Islet precursor cell (in vitro differentiated cells): ENCODE results near the gene ICOSLG.
"Not testable (repeated sequence)": the region's sequence is repeated elsewhere in the genome, so short reads cannot be mapped to it uniquely, and the experiment has no call there.

Source experiments
- DNase-seq: peaks from one replicate; pipeline ENCODE4 v3.0.0-alpha.2; 2018

ICOSLG gene

DNA sequence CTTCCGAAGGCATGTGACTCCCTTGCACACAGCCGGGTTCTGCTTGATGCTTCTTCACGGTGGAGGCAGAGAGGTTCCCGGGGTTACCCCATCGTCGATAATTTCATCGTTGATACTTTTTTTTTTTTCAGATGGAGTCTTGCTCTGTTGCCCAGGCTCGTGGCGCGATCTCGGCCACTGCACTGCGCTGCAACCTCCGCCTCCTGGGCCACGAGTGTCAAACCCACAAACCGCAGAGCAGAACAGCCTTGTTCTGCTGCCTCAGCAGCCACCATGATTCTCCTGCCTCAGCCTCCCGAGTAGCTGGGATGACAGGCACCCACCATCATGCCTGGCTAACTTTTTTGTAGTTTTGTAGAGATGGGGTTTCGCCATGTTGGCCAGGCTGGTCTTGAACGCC is 20.1 kb downstream of the ICOSLG start:
- not testable (repeated sequence) for DNase-seq

DNA sequence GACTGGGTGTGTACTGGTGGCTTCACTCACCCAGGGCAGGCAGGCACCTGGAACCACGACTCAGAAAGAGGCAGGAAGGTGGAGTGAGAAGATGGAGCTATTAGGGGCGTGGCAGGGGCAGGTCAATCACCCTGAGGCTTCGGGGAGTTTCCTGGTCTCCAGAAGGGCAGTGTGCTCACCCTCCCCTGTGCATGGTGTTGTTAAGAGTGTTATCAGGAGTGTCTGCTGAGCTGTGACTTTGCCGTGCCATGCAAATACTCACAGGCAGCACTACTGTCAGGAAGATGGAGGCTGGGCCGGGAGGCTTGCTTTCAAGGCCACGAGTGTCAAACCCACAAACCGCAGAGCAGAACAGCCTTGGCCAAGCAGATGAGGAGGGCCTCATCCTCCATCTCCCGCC is 22.3 kb downstream of the ICOSLG start:
- DNase-seq = not testable (repeated sequence)

DNA sequence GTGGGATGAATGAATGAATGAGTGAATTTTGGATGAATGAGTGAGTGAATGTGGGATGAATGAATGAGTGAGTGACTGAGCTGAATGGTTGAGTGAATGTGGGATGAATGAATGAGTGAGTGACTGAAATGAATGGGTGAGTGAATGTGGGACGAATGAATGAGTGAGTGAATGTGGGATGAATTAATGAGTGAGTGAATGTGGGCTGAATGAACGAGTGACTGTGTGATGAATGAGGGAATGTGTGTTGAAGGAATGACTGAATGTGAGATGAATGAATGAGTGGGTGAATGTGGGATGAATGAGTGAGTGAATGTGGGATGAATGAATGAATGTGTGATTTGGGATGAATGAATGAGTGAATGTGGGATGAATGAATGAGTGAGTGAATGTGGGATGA is 28.8 kb downstream of the ICOSLG start:
- DNase-seq = not testable (repeated sequence)

DNA sequence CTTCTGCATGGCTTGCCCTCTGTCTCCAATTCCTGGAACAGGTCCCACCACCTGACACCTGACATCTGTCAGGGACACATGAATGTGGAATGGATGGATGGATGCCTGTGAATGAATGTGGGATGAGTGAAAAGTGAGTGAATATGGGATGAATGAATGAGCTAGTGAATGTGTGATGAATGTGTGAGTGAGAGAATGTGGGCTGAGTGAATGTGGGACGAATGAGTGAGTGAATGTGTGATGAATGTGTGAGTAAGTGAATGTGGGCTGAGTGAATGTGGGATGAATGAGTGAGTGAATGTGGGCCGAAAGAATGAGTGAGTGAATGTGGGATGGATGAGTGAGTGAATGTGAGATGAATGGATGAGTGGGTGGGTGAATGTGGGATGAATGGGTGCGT is 29.2 kb downstream of the ICOSLG start:
- DNase-seq = not testable (repeated sequence)

DNA sequence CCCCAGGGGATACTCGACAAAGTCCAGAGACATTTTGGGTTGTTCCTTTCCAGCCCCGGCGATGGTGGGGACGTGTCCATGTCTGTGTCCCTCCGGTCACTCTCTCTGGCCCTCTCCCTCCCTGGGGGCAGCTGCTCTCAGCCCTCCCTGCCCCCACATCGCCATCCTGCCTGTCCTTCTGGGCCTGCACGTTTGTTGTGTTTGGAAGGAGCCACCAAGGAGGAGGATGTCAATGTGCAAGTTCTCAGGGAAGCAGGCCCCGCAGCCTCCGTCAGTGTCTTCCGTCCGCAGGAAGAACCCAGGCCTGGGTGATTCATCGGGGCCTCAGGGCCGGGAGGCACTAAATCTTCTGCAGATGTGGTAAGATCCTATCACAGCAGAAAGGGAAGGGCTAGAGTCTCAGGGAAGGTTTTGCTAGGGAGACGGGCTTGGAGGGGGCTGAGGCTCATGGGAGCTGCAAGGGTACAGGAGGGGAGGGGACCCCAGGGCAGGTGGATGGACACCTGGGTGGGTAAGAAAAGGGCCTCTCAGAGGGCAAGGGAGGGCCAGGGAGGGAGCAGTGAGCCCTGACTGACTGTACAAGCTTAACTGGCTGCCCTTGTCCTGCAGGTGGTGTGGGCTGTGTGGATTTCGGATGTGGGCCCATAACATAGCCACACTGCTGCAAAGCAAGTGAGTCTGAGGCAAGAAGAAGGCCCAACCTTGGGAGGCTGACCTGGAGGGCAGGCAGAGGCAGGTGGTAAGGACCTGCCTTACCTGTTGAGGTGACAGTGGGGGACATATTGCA is 32.7 kb downstream of the ICOSLG start:
- peak; percentile 47 for DNase-seq

DNA sequence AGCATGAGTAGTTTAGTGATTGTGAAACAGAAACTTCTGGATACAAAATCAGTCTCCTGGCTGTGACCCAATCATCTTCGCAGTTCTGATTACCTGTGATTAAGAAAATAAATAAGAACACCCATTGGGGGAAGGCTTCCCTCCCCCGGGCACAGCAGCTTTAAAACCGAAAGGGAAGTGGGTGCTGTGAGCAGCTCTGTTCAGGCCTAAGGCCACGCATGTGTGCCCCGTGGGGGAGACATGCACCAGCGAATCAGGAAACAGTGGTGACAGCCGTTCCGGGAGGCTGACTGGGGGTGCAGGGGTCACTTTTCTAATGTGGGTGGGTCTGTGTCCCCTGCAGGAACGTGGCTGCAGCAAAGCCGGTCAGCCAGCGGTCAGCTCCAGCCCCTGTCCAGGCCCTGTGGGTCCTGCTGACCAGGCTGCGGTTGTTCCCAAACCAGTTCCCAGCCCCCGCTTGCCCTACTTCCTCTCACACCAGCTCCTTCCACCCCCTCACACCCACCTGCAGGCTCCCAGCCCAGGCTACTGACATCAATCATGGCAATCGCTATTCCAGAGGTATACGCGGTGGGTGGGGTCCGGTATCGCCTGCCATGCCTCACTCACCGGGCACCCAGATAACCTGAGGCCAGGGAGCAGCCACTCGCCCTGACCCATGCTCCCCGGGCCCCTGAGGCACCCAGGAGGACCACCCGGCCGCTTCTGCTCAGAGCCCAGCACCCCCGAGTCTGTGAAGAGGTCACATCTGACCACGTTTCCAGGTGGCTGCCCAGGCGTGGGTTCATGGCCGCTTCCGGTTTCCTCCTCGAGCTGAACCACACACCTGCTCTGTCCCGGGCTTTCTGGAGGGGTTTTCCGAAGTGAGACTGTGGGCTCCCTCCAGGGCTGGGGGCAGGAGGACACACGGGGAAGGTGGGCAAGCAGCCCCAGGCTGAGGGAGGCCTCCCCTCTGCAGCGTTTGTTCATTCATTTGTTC is 33.8 kb downstream of the ICOSLG start:
- DNase-seq = not testable (repeated sequence)

DNA sequence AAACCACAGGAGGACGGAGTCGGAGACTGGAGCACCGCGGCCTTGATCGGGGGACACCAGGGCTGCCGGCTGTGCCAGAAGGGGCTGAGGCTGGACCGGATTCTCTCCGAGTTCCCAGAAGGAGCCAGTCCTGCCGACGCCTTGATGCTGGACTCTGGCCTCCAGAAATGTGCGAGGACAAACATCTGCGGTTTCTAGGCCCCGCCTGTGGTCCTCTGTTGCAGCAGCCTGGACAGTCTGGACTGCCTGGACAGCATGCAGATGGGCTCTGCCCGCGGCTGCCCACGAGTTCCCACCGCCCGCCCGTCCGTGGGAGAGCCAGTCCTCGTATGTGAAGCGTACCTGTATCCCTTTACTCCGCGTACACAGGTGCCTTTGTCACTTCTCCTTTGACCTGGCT is 34.6 kb downstream of the ICOSLG start:
- DNase-seq = not testable (repeated sequence)

DNA sequence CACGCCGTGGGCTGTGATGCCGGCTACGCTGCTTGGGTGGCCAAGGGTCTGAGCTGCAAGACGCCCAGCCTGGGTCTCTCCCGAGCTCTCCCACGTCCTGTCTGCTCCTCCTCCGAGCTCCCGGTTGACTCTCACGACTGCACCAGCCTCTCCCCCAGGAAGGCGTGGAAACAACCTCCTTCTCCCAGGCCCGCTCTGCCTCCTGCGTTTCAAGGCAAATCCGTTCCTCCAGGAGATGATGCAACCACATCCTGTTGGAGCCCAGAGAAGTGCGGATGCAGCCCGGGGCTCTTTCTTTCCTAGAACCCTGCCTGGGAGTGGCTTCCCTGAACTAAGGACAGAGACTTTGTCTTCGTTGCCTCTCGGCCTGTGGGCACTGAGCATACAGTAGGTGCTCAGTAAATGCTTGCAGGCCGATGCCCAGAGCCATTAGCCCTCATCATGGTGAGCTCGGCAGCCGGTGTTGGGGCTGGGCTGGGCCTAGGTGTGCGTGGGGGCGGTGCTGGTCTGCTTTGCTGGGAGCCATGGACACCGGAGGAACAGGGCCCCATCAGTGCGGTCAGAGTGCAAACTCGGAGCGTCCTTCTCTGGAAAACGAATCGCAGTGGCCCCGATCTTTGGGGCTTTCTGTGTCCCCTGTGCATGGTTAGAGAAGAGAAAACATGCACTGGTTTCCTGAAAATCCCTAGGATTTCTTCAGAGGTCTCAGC is 38.0 kb downstream of the ICOSLG start:
- not testable (repeated sequence) for DNase-seq

DNA sequence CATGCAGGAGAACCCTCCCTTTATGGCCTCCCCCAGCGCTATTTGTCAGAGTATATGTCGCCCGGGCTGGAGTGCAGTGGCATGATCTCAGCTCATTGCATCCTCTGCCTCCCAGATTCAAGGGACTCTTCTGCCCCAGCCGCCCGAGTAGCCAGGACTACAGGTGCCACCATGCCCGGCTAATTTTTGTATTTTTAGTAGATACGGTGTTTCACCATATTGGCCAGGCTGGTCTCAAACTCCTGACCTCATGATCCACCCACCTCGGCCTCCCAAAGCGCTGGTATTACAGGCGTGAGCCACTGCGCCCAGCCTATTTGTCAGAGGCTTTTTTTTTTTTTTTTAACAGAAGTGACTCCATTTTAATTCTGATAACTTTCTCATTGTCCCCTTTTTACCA is 40.7 kb downstream of the ICOSLG start:
- peak; percentile 30 for DNase-seq

DNA sequence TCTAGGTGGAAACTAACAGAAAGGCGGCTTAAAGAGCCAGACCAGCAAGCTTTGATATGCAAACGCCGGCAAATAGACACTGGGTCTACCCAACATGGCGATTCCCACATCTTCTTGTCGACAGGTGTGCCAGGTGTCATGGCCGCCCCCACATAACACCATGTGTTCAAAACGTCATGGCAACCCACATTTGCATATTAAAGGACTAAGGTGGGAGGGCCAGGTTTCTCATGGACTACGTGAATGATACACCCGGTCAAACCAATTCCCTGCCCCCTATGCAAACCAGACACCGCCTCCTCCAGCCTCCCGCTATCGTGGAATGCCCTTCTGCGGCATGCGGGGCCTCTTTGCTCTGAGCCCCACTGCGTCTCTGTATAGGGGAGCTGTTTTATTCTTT is 41.3 kb downstream of the ICOSLG start:
- peak; percentile 29 for DNase-seq

DNA sequence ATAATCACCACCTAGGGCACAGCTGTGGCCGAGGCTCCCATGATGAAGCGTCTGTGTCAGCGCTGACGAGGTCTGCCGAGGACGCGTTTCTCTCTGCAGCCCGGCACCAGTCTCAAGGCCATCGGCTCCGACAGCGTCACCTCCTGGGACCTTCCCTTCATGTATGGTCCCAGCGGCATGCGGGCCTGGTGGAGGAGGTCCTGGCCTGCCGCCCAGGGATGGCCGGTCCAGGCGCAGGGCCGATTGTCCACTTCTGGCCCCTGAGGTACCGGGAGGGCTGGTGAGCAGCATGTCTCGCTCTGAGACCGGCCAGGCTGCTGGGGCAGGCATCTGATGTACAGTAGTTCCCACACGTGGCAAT is 43.6 kb downstream of the ICOSLG start:
- DNase-seq = not testable (repeated sequence)

DNA sequence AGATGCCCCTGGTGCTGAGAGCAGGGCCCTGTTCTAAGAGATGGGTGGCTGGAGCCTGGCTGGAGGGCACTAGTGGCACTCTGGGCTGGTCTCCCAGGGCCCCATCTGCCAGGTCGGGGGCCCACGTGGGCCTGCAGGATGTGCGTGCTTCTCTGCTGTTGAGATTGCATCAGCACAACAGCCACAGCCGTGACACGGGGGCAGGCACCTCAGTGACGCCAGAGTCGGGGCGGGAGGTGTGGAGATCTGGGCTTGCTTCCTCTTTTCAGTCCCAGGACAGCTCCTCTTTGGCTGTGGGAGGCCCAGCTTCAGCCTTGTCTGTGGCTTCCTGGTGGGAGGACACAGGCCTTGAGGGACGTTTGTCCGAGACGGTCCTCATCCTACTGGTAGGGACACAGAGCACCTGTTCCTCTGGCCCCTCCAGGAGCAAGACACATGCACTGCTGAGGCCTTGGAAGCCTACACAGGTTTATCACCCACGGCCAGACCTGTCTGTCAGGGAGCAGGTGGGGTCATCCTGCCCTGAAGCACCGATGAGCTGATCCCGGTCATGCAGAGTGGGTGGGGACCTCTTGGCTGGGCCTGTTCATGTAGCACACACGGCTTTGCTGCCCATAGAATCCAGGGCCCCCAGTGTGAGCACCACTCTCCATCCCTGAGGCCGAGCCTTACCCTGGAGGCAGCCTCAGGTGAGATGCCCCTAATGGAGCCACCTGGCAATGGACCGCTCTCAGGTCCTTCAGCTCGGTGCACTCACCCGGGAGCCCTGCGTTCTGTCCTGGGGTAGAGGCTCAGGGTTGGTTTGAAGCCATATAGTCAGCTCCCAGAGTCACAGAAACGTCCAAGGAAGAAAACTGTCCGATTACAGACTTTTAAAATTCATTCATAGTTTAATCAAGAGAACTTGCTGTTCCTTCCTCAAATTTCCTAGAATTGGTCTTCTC is 44.3 kb downstream of the ICOSLG start:
- not testable (repeated sequence) for DNase-seq

DNA sequence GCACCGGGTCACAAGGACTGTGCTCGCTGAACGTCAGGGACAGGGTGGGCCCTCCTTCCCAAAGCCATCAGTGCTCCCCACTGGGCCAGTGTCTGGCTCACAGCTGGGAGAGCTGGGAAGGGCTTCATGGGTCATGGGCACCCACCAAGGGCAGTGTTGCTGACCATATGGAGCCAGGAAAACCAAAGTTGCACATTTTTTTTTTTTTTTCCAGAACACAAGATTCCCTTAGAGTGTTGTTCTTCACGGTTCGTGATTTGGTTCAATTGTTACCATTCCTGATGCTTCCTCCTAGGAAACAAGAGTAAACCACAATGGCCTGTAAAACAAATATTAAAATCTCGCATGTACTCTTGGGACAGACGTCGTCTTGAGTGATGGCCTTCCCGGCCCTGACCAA is 45.9 kb downstream of the ICOSLG start:
- DNase-seq = not testable (repeated sequence)

DNA sequence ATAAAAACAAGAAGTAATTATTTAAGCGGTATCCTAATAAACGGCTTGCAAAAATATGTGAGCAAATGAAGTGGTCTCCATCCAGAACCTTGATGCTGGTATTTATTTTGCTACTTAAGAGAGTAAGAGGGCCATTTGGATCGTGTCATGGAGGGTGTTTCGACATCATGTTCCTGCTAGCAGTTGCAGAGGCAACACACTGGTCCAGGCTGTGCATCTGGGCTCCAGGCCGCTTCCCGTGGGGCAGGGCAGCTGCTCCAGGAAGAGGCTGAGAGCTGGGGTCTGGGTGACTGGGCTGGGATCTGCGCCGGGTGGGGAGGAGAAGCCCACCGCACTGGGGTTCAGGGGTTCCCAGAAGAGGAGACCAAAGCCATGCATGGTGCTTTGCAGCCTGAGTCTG is 46.3 kb downstream of the ICOSLG start:
- DNase-seq = not testable (repeated sequence)

DNA sequence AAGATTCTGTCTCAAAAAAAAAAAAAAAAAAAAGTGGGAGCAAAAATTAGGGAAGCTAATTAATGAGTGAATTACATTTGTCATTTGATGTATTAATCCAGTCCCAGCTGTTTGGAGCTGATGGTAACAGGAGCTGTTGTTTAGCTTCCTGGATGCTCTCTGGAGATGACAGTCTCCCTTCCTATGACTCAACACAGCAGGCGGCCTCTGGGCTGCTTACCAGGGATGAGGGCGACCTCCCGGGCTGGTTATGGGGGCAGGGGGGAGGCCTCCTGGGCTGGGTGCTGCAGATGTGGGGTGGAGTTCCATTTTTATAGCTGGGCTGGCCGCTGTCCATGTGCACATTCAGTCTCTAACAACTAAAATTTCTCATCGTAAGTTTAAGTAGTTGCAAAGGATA is 47.6 kb downstream of the ICOSLG start:
- DNase-seq = not testable (repeated sequence)

DNA sequence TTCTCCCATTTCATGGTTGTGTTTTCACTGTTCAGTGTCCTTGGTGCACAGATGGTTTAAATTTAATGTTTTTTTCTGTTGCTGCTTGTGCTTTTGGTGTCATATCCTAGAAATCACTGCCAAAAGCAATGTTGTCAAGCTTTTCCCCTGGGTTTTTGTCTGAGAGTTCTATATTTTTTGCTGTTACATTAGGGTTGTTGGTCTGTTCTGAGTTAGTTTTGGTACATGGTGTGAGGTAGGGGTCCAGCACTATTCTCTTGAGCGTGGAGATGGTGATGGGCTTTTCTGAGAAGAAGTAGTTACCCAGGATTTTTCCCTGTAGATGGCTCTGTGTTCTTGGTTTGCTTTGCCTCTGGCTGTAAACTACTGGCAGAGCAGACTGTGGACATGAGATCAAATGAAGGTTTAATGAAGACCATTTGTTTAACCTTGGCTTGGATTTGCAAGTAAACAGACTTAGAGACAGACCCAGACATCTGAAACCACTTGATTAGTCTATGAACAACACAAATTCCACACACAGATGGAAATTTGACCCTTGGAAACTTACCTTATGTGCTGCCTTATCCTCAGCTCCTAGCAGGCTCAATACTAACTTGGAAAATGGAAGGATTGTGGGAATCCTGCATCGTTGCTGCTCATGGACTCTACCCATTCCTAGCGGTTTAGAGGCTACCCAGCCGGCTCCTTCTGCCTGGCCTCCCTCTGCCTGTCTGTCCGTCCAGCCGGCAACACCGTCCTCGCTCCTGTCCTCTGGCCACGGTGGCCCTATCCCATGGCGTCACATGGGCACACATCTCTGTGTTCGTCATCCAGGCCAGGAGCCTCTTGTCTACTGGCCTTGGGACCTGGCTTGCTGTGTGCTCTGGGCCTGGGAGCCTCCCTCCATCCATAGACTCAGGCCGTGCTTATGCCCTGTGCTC is 50.1 kb downstream of the ICOSLG start:
- DNase-seq = not testable (repeated sequence)

DNA sequence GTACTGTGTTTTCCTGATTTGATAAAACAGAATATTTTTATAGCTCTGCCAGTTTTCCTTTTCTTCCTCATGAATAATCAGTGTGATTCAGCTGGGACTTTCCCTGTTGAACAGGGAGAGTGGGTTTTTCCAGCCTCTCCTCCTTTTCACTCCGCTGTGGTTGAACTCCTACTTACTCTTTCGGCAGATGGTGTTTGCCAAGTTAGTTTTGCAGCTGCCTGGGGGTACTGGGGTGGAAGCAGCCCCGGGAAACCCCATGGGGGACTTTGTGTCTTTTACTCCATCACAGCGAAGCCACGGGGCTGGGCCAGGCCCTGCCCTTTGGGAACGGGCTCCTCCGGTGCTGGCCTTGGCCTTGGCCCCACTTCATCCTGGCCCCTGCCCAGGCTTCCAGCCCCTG is 55.9 kb downstream of the ICOSLG start:
- not testable (repeated sequence) for DNase-seq

DNA sequence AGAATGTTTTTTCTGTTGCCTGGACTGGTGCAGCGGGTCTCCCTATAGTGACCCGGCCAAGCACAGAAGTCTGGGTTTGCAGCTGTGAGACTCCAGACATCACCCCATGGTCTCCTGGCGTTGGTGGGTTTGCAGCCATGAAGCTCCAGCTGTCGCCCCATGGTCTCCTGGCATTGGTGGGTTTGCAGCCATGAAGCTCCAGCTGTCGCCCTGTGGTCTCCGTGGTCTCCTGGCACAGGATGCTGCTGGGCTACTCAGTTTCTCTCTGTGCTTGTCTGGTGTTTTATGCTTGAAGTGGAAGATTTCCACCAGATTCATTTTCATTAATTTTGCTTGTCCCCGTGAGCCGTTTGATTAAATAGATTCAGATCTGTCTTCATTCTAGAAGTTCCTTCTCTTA is 58.5 kb downstream of the ICOSLG start:
- not testable (repeated sequence) for DNase-seq

DNA sequence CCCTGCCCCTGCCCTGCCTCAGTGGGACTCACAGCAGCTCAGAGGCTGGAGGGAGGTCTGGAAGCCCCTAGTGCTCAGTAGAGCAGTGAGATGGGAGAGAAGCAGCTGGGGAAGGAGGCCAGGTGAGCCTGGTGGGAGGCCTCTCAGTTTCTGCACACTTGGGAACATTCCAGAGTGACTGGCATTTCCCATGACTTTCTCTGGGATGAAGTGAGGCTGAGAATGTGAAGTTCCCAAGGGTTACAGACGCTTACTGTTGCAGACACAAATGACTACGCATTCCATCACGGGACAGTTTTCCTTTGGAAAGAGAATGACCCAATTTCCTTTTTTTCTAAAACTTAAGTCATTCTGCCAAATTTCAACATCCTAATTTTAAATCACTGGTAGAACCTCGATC is 59.2 kb downstream of the ICOSLG start:
- not testable (repeated sequence) for DNase-seq

DNA sequence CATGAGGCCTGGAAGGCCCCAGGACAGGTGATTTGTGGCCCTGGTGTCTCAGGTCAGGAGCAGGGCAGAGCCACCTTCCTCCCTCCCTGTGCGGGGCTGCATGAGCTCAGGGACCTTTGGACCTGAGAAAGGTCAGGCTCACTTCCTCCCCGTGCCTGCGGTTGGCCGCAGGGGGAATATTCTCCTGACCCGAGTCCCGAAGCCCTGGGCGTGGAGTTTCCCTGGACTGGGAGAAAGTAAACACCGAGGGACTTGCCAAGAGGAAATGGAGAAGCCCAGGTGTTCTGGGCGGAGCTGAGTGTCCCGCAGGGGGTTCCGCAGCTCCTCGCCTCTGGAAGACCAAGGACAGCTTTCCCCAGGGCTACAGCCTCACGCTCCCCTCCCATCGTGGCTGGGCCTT is 64.6 kb downstream of the ICOSLG start:
- not testable (repeated sequence) for DNase-seq

DNA sequence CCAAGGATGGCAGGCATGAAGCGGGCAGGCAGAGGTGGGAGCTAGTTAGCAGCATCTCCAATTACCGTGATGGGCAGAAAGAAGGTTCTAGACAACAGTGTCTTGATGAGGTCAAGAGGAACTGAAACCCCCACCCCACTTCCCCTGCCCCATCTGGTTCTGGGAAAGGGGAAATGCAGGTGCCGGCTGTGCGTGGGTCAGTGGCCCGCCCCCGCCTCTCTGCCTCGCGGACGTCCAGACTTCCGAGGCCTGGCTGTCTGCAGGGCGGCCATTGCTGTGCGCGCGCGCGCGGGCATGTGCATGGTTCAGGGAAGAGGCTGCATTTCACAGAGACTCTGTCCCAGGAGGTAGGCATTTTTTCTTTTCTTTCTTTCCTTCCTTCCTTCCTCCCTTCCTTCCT is 65.6 kb downstream of the ICOSLG start:
- DNase-seq = not testable (repeated sequence)
